ENCODE data around the gene PTPRJ.

- TF ChIP-seq CTCF (conservative IDR thresholded peaks at IDR 0.05; ENCODE audit: low read length), result no peak
- no peak for TF ChIP-seq EZH2phosphoT487 (IDR thresholded peaks at IDR 0.05; ENCODE audit: borderline replicate concordance)
Measured at GRCh38 chr11:48063424-48063978, 83.1 kb downstream of the PTPRJ start.

All from Loucy (cell line).